Measurements from ENCODE around the gene LTV1.

The LTV1 gene

DNA sequence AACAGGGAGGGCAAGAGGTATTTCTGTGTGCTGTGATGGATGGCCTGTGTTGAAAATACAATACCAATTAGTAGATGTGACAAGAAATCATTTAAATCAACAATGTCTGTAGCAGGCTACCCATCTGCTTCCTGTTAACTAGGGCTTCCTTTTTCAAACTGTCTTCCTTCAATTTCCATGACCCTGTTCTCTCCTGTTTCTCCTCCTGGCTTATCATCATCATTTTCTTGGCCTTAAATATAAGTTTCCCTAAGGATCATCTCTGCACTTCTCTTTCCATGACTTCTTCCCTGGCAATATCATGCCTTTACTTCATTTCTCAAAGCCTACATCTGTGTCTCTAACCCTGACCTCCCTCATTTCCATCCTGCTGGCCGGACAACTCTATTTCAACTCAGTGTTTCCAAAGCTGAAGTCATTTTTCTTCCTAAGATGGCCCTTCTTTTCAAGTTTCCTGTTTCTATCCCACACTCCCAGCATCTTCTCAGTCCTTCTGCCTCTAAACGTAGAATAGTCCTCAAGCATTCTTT is 39.3 kb downstream of the LTV1 start:
- in situ Hi-C loops (cut with MboI; ENCODE audit: low sequenced_read_pairs) = no loop called here

DNA sequence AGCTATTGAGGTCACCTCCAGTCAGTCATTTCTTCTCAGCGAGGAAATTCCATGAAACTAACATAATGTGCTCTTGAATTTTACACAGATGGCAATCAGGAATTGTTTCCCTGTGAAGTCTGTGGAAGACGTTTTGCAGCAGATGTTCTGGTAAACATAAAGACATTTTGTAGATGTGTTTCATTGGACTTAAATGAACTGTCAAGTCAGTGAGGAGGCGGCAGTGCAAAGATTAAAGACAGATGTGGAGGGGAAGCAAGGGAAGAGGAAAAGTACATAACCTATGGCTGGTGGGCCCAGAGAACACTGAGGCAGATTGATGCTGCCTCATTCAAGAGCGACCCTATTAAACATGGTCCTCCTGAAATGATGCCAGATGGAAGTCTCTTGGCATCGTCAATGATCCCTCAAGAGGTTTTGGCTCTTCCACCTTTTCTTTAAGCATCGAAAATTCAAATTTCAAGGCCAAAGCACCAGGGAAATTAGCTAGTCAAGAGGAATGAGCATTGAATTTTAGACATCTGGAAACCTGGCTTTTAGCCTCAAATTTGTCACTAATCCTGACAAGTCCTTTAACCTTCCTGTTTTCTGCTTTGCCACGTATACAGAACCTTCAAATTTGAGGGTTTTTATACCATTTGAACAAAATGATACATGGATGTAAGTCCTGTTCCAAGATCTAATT is 41.2 kb downstream of the LTV1 start:
- in situ Hi-C loops (cut with MboI; ENCODE audit: low sequenced_read_pairs) = no loop called here

DNA sequence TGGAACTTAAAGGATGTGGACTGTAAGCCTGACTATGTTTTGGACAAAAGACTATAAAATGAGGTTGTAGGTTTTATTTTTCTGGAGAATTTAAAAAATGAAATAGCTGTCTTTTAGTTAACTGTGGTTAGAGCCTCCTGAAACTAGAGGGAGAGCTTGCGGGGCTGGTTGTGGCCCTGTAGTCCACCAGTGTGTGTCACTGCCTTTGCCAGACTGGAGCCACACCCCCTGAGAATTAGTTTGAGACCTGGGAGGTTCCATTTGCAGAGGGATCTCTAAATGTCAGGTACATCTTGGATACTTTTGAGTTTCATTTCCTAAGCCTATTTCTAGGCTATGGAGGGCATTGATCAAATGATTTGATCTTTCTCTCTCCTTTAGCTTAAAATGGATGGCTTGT is 42.0 kb downstream of the LTV1 start:
- in situ Hi-C loops (cut with MboI; ENCODE audit: low sequenced_read_pairs) = no loop called here

DNA sequence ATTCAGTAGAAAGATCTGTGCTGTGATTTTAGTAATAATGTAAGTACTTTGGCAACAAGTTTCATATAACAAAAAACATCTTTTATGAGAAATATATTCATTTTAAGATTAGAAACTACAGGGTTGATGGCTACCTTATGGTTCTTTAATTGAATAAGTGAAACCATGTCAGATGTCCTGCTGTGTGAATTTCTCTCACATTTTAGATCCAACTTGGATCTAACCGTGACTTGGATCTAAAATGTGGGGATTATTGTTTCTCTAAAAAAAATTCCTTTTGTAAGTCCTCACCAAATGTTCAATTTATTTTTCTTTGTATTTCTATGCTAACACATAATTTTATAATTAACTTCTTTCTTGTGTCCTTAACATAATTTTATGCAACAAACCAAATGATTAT is 51.5 kb downstream of the LTV1 start:
- in situ Hi-C loops (cut with MboI; ENCODE audit: low sequenced_read_pairs) = no loop called here

DNA sequence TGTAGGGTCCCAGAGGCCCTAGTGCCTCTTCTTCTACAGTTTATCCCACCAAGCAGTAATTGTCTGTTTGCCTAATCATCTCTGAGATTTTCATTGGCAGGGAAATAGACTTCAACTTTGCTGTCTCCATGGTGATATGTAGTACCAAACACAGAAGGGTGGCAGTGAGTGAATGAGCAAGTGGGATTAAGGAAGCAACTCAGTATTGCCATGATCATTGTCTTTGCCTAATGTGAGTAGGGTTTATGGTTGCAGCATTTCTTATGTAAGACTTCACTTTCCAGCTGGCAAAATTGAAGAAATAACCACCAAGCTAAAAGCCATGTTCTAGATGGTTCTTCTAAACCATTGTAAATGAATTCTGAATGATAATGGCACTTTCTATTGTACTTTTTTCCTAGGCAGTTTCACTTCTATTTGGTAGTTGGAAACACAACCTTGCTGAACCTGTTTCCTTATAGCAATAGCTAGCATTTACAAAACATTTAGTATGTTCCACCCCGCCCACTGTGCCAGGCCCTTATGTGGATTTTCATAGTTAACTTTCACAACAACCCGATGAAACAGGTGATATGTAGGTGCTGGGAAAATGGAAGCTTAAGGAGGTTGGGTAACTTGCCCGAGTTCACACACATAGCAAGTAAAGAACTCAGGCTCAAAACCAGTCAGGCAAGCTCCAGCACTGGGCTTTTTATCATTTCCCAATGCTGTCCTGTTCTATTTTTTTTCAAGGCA is 53.2 kb downstream of the LTV1 start:
- in situ Hi-C loops (cut with MboI; ENCODE audit: low sequenced_read_pairs) = no loop called here

DNA sequence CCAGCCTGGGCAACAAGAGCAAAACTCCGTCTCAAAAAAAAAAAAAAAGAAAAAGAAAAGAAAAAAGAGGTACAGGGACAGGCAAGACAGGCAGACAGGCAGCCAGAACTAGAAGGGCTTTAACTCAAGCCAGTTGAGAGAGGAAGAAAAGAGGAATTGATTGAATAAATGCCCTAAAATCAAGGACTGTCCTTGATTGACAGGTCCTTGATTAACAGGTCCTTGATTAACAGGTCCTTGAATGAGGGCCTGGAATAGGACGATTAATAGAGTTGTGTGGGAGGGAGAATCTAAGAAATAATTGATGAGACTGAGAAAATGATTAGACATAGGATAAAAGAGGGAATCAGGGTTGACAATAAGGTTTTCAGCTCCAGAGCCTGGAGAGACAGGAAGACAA is 57.2 kb downstream of the LTV1 start:
- in situ Hi-C loops (cut with MboI; ENCODE audit: low sequenced_read_pairs) = no loop called here

GRCh38 chr6:143901885-143902750 is 59.0 kb downstream of the LTV1 start:
- in situ Hi-C loops (cut with MboI; ENCODE audit: low sequenced_read_pairs) = no loop called here

DNA sequence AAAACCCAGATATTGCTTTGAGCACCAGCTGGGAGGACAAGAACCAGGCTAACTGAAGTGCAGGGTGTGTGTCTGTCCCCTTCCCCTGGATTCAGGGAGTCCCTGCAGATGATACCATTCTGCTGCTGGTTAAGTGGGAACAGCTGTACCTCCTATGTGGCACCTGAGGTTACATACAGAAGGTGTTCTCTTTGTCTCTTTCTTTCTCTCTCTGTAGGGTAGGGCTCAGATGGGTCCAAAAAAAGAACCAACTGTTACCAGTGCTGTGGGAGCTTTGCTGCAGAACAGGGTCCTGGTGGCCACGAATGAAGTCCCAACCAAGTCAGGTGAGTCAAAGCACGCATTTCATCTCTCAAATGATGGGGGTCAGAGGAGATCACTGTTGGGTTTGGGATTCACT is 59.7 kb downstream of the LTV1 start:
- in situ Hi-C loops (cut with MboI; ENCODE audit: low sequenced_read_pairs) = no loop called here

- in situ Hi-C loops (cut with MboI; ENCODE audit: low sequenced_read_pairs) = no loop called here
Observed at GRCh38 chr6:143911028-143911427, 67.9 kb downstream of the LTV1 start.

DNA sequence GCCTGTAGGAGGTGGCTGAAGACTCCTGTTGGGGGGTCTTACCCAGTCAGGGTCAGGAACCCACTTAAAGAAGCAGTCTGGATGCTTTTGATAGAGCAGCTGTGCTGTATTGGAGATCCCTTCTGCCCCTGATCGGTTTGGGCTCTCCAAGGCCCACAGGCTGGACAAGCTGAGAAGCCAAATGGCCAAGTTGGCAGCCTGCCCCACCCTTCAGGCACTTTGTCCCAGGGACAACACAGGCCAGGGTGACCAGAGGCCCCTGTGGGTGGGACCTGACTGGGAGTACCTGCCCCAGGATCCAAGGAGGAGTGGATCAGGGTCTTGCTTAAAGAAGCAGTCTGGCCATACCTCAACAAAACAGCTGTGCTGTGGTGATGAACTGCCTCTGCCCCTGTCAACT is 69.5 kb downstream of the LTV1 start:
- in situ Hi-C loops (cut with MboI; ENCODE audit: low sequenced_read_pairs) = no loop called here

Data from HL-60/S4 (cell line).